ENCODE measurements around the gene MED12L.
"Not testable (repeated sequence)": the region's sequence is repeated elsewhere in the genome, so short reads cannot be mapped to it uniquely, and the experiment has no call there.

The MED12L gene

DNA sequence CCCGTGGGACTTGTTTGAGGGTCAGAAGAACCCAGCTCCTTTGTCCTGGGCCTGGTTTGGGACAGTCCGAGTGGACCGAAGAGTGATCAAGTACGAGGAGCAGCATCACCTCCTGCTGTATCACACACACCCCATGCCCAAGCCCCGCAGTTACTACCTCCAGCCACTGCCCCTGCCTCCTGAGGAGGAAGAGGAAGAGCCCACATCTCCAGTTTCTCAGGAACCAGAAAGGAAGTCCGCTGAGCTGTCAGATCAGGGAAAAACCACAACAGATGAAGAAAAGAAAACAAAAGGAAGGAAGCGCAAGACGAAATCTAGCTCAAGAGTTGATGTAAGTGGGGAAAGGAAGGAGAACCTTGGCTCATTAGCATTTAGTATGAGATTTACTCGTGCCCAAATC lies 302.4 kb downstream of the MED12L start:
- no peak for DNase-seq

DNA sequence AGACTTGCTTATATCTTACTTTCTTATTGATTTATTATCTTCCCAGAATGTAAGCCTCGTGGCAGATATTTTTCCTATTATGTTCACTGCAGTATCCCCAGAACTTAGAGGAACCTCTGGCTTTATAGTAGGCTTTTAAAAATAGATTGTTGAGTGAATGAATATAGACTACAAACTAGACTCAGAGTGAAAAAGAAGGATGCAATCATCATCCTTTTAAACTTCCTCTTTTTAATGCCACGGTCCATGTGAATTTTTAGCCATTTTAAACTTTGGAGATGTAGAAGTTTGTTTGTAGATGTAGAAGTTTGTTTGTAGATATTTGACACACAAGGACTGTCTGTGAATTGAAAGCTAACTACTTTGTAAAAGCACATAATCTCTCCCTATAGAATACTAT lies 306.3 kb downstream of the MED12L start:
- DNase-seq: no peak

DNA sequence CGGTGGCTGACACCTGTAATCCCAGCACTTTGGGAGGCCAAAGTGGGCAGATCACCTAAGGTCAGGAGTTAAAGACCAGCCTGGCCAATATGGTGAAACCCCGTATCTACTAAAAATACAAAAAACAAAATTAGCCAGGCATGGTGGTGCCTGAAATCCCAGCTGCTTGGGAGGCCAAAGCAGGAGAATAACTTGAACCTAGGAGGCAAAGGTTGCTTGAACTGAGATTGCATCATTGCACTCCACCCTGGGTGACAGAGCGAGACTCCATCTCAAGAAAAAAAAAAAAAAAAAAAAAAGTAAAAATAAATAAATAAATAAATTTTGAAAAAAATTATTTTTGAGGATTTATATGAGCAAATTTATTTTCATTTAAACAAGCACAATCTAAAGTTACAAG lies 306.7 kb downstream of the MED12L start:
- not testable (repeated sequence) for DNase-seq

DNA sequence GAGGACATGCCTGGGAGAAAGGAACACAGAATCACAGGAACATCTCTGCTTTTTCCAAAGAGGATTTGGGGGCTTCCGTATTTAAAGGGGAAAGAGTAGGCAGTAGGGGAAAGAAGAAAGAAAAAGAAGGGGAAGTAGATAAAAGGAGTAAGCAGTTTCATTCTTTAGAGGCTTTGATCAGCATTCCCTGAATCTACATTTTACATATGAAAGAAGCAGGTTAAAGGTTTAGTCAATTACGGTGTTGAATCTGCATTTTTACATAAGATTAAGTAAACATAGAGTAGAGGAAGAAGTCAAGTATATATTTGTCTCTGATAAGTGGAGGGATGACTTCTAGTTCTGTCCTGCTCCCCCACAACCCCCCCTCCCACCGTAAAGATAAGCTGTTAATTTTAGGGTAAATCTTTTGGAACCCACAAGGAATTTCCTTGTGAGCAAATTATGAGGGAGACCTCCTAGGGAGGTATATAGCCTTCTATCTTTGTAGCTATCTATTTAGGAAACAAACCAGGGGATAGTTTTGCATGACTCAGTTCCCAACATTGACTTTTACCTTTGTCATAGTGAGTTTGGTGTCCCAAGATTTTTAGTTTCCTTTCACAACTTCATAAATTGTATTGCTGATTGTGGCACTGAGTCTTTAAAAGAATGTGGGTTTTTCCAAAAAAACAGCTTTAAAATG lies 307.8 kb downstream of the MED12L start:
- no peak for DNase-seq

DNA sequence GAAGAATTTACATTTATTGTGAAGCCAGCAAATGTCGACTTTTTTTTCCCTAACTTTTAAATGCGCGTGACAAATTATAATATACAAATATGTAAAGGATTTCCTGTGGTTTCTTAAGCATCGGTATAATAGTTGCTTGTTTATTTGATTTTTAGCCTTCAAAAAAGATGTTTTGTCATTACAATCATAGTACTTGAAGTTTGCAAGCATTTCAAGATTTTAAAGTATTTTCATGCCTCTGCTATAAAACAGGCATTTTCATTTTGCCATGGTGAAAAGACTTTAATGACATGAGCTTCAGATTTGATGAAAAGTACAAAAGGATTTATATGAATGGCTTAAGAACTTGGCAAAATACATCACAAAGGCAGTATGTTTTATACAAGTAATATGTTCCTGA lies 308.5 kb downstream of the MED12L start:
- no peak for DNase-seq

DNA sequence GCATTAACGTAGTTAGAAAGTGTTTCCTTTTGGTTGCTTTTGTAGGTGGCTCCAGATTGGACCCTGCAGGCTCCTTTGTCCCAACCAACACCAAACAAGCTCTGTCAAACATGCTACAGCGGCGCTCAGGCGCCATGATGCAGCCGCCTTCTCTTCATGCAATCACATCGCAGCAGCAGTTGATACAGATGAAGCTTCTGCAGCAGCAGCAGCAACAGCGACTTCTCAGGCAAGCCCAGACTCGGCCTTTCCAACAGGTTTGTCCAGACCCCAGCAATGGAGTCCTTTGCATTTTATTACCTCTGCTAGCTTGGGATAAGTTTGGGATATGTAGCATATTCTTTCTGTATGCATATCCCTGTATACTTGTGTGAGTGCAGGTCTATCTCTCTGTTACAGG lies 309.1 kb downstream of the MED12L start:
- no peak for DNase-seq

DNA sequence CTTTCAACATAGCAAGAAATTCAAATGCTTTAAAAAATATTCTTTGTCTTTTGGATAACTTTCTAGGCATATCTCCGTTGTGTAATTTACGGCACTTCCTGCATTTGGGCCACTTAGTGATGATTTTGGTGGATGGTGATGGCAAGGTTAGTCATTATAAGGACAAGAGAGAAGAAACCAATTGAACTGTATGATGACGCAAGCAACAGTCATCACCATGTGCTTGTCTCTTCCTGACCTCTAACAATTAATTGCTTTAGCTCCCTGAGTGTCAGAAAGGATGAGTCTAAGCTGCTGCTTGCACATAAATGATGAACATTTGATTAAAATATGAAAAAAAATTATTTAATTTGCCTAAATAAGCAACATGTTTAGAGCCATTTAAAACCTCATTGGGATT lies 310.3 kb downstream of the MED12L start:
- DNase-seq: no peak

DNA sequence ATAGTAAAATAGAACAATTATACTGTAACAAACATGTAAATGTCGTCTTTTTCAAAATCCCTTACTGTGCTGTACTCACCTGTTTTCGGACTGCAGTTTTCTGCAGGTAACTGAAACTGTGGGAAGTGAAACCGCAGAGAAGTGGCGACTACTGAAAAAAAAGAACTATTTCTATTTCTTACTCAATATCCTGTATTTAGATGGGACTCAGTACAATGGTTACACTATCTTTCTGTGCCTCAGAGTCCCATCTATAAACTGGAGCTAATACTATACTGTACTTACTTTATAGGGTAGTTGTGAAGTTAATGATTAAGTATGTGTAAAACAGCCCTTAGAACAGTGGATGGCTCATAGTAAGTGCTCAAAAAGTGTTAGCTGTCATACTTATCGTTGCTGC lies 313.4 kb downstream of the MED12L start:
- DNase-seq: no peak

DNA sequence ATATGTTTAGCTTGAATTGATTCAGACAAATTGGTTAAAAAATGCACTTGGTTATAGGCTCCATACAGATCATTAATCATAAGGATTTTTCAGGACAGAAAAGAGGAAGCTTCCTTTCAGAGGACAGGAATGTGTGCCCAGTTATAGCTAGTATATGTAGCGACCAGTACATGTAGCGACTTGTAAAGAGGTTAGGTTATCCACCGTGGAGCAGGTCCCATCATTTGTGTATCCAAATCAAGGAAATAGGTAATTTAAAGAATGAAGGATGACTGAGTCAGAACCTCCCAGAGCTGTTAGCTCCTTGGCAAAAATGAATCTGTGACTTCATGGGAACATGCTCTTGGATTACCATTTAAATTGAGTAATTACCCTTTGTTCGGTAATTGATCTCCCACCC lies 314.9 kb downstream of the MED12L start:
- DNase-seq: no peak

DNA sequence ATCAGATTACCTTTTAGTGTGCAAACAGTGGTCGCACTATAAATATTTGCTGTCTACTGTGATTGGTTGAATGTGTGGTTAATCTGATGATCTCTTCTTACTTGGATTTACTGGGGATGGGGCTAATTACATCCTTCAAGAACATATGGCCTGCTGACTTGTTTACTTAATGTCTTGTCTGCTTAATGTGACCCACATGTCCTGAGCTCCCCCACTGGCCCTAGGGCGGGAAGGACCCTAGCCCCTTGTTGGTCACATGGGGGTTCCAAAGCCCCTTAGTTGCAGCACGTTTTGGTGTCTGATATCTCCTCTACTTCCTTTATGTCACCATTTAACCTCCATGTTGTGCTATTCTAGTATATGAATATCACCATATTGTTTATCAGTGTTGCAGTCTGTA lies 316.9 kb downstream of the MED12L start:
- DNase-seq: no peak

DNA sequence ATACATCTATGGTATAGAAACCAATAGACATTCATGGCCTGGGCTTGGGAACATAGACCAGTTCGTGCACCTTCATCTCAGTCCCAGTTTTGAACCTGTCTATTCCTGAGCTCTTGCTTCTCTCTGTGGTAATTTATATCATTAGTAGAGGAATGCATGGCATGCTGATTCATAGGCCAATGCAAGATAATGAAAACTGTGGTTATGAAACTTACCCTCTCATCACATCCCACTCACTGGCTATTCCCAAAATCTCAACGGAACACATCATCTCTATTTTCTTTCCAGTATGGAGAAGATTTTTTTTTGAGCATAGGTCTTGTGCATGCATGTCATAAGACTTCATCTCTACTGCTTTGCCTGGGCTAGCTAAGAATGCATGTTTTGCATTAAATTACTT lies 317.8 kb downstream of the MED12L start:
- no peak for DNase-seq

DNA sequence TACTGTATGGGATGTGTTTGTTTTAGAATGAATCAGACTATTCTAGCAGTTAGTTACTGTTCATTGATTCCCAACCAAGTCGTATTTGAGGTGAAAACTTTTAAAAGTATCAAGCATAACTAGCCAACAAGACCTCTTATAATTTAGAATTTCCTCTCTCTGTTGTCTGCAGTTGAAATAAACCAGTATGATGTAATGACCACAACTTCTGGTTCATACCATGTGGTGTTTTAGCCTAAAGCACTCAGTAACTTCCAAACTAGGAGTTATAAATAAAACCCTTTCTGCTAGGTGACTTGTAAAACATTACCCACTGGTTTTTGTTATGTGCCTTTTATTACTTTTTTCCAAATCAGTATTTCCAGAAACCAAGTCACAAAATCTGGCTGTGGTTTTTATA lies 318.9 kb downstream of the MED12L start:
- DNase-seq: no peak

DNA sequence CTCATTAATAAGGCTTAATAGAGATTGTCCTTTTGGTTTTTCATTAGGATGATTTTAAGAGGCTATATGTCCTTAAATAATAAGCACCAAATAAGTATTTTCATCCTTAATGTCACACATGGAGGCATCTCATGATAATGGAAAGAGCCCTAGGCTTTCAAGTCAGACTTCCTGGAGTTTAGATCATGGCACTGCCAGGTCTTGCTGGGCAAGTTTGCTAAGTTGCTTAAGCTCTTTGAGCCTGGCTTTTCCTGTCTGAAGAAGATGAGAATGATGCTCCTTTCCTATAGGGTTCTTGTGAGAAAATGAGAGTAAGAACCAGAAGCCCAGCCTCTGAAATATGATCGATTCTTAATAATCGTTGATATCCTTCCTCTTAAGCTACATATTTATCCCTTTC lies 322.5 kb downstream of the MED12L start:
- DNase-seq: no peak

DNA sequence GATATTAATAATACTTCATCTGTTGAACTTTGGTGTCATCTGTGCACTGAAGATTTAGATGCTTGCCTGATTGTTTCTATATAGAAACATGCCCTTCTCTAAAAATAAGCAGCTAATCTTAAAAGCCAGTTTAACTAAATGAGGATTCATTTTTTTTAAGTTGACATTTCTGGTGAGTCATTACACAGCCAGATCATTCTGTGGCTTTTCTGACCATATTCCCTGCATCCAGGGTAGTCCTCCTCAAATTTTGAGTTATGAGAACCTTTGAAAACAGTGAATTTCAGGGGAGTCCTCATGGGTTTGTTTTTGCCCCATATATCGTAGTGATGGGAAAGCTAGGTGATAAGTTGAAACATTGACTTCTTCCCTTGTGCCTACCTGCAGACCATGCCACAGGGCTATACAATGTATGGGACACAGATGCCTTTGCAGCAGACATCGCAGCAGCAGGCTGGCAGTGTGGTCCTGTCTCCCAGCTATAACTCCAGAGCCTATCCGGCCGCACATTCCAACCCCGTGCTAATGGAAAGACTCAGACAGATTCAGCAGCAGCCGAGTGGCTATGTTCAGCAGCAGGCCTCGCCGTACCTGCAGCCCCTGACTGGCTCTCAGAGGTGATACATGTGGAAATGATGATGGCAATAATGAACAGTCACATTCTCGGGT lies 325.6 kb downstream of the MED12L start:
- DNase-seq: no peak

DNA sequence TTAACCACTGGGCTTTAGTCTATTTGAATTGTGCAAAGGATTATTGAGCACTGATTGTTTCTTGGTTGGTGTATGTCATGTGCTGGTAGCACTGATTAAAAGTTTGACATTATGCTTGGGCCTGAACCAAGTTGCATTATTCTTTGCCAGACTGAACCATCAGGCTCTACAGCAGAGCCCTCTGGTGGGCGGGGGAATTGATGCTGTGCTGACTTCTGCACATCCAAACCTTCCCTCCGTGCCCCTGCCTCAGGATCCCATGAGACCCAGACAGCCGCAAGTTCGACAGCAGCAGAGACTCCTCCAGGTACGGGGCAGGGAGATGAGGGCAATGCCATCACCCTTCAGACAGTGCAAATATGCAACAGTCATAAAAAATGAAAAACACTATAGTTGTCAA lies 327.5 kb downstream of the MED12L start:
- no peak for DNase-seq

DNA sequence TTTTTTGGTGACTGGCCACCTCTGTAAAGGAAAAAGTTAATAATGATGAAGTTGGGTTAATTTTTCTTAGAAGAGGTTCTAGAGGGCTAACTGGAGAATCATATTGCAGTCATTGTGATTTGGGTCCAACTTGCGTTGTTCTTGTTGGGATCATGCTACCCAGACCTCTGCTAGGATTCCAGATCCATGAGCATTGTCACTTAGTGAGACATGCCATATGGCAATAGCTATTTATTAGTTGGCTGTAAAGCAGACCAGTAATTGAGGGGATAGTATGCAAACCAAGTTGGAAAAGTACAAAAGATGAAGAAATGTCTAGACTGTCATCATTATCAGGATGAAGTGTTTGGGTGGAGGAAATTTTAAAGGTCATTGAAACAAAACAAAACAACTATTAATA lies 329.8 kb downstream of the MED12L start:
- DNase-seq: no peak

DNA sequence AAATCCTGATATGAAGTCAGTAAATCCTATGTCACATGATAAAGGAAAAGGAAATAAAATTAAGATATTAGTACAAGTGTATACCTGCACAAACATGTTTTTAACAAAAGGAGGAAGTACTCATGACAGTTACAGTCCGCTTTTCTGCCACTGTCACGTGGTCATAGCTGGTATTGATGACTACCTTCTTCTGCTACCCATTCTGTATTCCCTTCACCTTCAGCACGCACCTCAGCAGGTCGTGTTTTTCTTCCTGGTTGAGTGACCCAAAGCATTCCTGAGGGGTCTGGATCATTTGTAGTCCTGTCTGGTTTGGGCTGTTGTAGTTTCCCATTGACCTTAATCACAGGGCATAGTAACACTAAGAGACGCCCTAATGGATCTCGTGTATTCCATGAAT lies 334.3 kb downstream of the MED12L start:
- DNase-seq: no peak

DNA sequence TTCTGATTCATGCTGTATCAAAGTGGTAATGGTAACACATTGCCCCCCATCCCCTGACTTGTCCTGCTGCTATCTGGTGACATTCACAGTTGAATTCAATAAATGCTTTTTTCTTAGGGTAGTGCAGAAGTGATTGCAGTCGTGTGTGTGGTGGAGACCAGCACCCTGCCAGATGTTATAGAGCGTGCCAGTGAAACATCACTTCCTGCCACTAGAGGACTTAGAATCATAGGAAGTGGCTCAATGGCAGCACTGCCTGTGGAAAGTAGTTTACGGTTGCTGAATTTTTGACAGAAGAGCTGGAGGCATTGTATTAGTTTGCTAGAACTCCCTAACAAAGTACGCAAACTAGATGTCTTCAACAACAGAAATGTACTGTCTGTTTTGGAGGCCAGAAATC lies 336.5 kb downstream of the MED12L start:
- no peak for DNase-seq

DNA sequence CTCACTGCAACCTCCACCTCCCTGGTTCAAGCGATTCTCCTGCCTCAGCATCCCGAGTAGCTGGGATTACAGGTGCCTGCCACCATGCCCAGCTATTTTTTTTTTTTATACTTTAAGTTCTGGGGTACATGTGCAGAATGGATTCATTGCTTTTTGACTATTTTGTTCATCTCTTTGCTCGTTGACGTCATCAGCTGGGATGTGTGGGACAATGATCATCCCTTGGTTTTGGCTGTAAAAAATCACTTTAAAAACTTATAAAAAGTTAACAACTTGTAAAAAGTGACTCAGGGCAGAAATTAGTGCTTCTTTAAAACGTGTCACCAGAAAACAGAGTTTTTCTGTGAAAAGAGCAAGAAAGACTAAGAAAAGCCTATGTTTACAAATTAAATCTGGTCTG lies 337.6 kb downstream of the MED12L start:
- DNase-seq: no peak

DNA sequence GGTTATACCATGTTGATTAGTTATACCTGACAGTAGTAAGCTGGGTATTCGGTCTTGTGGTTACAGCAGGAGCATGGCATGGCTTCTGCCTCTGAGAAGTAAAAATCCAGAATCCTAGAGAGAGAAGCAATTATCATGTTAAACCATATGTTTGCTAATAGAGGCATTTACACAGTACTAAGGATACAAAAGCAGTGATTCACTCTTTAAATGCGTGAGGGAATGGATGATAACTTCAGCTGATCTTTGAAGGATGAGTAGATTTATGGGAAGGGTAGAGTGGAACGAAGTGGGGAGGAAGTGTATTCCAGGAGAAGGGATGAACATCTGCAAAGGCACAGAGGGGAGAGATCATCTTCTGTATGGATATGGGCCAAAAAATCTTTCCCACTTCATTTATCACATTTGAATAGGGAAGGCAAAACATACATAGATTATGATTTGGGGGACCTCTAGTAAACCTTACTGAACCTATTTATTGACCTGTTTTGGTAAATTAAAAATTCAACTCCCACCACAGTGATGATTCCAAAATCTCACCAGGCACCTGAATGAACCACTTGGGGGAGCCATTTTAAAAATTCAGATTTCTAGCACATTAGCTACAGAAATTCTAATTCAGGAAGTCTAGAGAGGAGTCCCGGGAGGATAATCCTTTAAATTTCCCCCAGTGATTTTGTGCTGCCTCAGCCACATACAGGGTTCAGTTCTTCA lies 340.3 kb downstream of the MED12L start:
- DNase-seq: no peak

DNA sequence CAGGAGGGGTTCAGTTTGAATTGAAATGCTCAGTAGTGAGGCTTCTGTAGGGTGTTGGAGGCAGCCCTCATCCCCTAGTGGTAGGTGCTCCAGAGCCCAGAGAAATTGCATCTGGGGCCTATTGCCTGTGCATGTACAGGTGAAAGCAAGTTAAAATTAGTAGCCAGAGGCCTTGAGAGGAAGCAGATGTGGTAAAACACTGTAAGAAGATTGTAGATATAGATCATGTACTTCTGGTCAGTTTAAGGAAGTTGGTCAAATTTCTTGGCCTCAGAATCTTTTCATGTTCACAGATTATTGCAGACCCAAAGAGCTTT lies 340.8 kb downstream of the MED12L start:
- DNase-seq: no peak

DNA sequence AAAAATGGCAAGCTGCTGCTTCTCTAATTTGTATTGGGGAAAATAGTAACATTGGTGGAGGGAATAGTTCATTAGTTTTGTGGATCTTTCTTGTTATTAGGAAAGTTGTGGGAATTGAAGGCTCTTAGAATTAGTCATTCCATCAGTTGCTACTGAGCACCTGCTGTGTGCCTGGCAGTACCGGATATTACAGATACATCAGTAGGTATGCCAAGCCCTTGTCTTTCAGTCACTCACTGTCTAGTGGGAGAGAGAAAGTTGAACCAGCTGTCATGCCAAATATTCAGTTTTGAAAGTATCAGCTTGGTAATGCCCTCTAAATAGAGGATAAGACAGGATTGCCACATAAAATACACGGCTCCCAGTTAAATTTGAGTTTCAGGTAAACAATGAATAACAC lies 342.9 kb downstream of the MED12L start:
- DNase-seq: no peak

DNA sequence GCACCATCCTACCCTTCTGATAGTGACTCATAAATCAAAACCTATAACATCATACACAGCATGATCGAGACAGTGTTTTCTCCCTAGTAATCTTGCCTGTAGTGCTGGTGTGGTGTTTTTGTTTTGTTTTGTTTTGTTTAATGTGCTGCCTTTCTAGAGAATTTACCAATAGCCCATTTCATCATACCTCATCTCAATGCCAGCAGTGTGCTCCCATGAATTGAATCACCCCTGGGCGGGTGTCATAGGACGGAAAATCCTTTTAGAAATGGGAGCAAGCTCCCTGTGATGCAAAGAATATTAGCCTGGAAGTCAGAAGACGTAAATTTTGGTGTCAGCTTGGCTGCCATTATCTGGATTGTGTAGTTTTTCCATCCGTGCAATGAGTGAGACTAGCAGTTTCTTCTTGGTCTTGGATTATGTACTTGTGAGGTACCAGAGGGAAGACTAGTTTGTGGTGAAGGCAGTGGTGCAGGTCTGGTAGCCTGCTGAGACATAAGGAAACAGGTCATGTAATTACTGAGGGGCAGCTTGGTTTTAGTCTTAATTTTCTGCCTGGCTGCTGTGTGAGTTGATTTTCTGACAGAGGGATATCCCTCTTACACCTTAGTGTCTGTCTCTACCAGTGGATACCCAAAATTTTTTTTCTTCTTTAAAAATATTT lies 345.5 kb downstream of the MED12L start:
- no peak for DNase-seq

DNA sequence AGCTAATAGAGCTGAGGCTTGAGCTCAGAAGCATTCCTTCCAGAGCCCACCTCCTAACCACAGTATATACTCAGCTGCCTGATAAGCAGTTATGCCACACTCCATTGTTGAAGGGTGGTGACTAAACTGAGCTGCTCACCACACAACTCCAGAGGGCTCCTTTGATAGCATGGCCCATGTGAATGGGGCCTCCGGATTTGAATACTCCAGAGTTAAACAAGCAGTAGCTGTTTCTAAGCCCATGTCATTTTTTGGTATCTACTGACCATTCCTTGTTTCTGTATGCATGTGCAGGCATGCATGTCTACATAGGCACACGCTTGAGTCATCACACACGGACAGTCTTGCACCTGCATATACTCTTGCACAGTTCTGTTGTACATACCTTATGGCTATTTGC lies 346.5 kb downstream of the MED12L start:
- no peak for DNase-seq

All from CD4-positive, alpha-beta T cell treated with Interleukin-12 subunit alpha and Interleukin-12 subunit beta, for 1 hour (primary cell).